ENCODE results near the gene TBC1D22A. TPM values are rescaled to one million over a fixed set of nuclear protein-coding genes. Genes with fewer than 3 reads are reported as not detected.

TBC1D22A gene
- total and polyA plus RNA-seq, 4 experiments from 2014 or later, result 20.6 to 49.2 (median 36.7) TPM

DNA sequence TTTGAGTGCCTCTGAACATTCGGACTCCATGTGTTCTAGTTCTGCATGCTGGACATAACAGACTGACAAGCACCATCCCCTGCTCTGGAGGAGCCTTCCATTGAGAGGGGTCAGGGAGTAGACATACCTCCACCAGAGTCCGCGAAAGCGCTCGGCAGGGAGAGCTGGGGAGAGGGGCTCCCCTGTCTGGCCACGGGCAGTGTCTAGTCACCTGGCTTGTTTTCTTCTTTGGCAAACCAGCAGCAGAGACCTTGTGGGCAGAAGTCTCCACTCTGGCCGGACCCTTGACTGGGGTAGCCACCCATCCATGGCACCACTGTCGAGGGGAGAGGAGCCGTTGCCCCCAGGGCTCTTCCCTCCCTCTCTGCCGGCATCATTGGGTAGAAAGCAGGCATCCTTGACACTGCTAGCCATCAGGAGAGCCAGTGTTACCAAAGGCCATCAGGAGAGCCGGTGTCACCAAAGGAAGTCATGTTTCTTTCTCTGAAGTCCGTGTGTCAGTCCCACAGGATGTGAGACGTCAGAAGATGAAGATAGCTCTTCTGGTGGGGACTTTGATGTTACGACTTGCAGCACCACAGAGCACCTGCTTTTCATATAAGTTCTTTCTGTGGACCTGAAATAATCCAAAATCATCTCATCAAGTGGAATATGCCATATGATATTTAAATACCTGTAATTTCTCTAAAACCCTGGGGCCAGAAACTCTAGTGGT lies 305.6 kb downstream of the TBC1D22A start:
- peak overlapping the region in 3 of 7 donors; percentile 35 to 59 (median 55) for H3K27ac Mint-ChIP-seq
- DNase-seq, result no peak
- POLR2A ChIA-PET (ENCODE audit: partially characterized antibody), result no interaction called here

GRCh38 chr22:47068626-47068996 lies 306.2 kb downstream of the TBC1D22A start:
- peaks cover 12 to 43% (median 24%) of the 10 kb centered on the region in 4 donors for H3K4me1 Mint-ChIP-seq
- no peaks in the 10 kb centered on the region for H3K9me3 ChIP-seq (ENCODE audit: control insufficient read depth in 1 of 2, low read length in 2 of 2)
- no peaks in the 10 kb centered on the region for H3K36me3 ChIP-seq (ENCODE audit: insufficient read depth, low read length)
- CTCF ChIA-PET (ENCODE audit: partially characterized antibody), result no interaction called here
- POLR2A ChIA-PET (ENCODE audit: partially characterized antibody), result no interaction called here
- DNase-seq, result no peak
- H3K9me3 Mint-ChIP-seq, result peaks cover 0 to 11% (median 3%) of the 10 kb centered on the region in 8 donors
- no peak overlapping the region for H3K27ac ChIP-seq (ENCODE audit: low read depth, low read length)
- H3K27me3 ChIP-seq (ENCODE audit: insufficient read depth, low read length), result no peaks in the 10 kb centered on the region
- no peak overlapping the region for H3K4me3 Mint-ChIP-seq
- intact Hi-C loops (cut with micrococcal nuclease), result no loop called here
- H3K4me1 ChIP-seq (ENCODE audit: insufficient read depth, low read length), result peaks cover 12% of the 10 kb centered on the region
- H3K4me3 ChIP-seq (ENCODE audit: low read length in 2 of 2), result no peak overlapping the region
- H3K36me3 Mint-ChIP-seq, result peaks cover 20 to 39% of the 10 kb centered on the region in 2 donors
- H3K27ac Mint-ChIP-seq, result no peak overlapping the region
- H3K27me3 Mint-ChIP-seq, result no peaks in the 10 kb centered on the region

More for the DNA sequence above, 305.6 kb downstream of the TBC1D22A start:
- Histone ChIP-seq H3K36me3 (ENCODE audit: insufficient read depth, low read length) (peaks cover 1% of the 10 kb centered on the region), H3K9me3 (ENCODE audit: control insufficient read depth in 1 of 2, low read length in 2 of 2) (no peaks in the 10 kb centered on the region), H3K4me1 (ENCODE audit: insufficient read depth, low read length) (peaks cover 12% of the 10 kb centered on the region), H3K4me3 (ENCODE audit: low read length in 2 of 2) (no peak overlapping the region), H3K27me3 (ENCODE audit: insufficient read depth, low read length) (no peaks in the 10 kb centered on the region), H3K27ac (ENCODE audit: low read depth, low read length) (no peak overlapping the region)
- H3K4me3 Mint-ChIP-seq, result no peak overlapping the region
- CTCF ChIA-PET (ENCODE audit: partially characterized antibody), result no interaction called here
- peaks cover 0 to 6% (median 1%) of the 10 kb centered on the region in 8 donors for H3K9me3 Mint-ChIP-seq
- H3K36me3 Mint-ChIP-seq, result peaks cover 22 to 37% of the 10 kb centered on the region in 2 donors
- H3K4me1 Mint-ChIP-seq, result peaks cover 12 to 44% (median 24%) of the 10 kb centered on the region in 4 donors
- H3K27me3 Mint-ChIP-seq, result no peaks in the 10 kb centered on the region
- intact Hi-C loops (cut with micrococcal nuclease), result no loop called here

- H3K27ac Mint-ChIP-seq, result peak overlapping the region in 1 of 7 donors; percentile 25
Observed at GRCh38 chr22:47069270-47069669, 306.8 kb downstream of the TBC1D22A start.

GRCh38 chr22:47071078-47071806 lies 308.8 kb downstream of the TBC1D22A start:
- peaks cover 7% of the 10 kb centered on the region for H3K36me3 ChIP-seq (ENCODE audit: insufficient read depth, low read length)
- H3K27ac Mint-ChIP-seq, result no peak overlapping the region
- H3K9me3 ChIP-seq (ENCODE audit: control insufficient read depth in 1 of 2, low read length in 2 of 2), result peaks cover 0 to 13% of the 10 kb centered on the region in 2 donors
- H3K4me3 ChIP-seq (ENCODE audit: low read length in 2 of 2), result no peak overlapping the region
- no peaks in the 10 kb centered on the region for H3K27me3 ChIP-seq (ENCODE audit: insufficient read depth, low read length)
- H3K36me3 Mint-ChIP-seq, result peaks cover 19 to 45% of the 10 kb centered on the region in 2 donors
- no peak overlapping the region for H3K27ac ChIP-seq (ENCODE audit: low read depth, low read length)
- no peak for DNase-seq
- CTCF ChIA-PET (ENCODE audit: partially characterized antibody), result no interaction called here
- H3K9me3 Mint-ChIP-seq, result peaks cover 0 to 33% (median 16%) of the 10 kb centered on the region in 8 donors
- H3K27me3 Mint-ChIP-seq, result no peaks in the 10 kb centered on the region
- peaks cover 11 to 24% (median 14%) of the 10 kb centered on the region in 4 donors for H3K4me1 Mint-ChIP-seq
- H3K4me1 ChIP-seq (ENCODE audit: insufficient read depth, low read length), result peaks cover 12% of the 10 kb centered on the region
- no peak overlapping the region for H3K4me3 Mint-ChIP-seq
- POLR2A ChIA-PET (ENCODE audit: partially characterized antibody), result no interaction called here
- intact Hi-C loops (cut with micrococcal nuclease), result no loop called here

More at GRCh38 chr22:47069270-47069669, 306.8 kb downstream of the TBC1D22A start:
- Mint-ChIP-seq H3K36me3 (peaks cover 22 to 41% of the 10 kb centered on the region in 2 donors), H3K27me3 (no peaks in the 10 kb centered on the region), H3K4me1 (peaks cover 12 to 36% (median 24%) of the 10 kb centered on the region in 4 donors), H3K4me3 (no peak overlapping the region), H3K9me3 (peaks cover 0 to 18% (median 7%) of the 10 kb centered on the region in 8 donors)
- Histone ChIP-seq H3K4me1 (ENCODE audit: insufficient read depth, low read length) (peaks cover 12% of the 10 kb centered on the region), H3K4me3 (ENCODE audit: low read length in 2 of 2) (no peak overlapping the region), H3K27ac (ENCODE audit: low read depth, low read length) (no peak overlapping the region), H3K27me3 (ENCODE audit: insufficient read depth, low read length) (no peaks in the 10 kb centered on the region), H3K9me3 (ENCODE audit: control insufficient read depth in 1 of 2, low read length in 2 of 2) (peaks cover 0 to 1% of the 10 kb centered on the region in 2 donors), H3K36me3 (ENCODE audit: insufficient read depth, low read length) (peaks cover 4% of the 10 kb centered on the region)
- POLR2A ChIA-PET (ENCODE audit: partially characterized antibody), result no interaction called here
- DNase-seq, result no peak
- CTCF ChIA-PET (ENCODE audit: partially characterized antibody), result no interaction called here
- intact Hi-C loops (cut with micrococcal nuclease), result no loop called here

GRCh38 chr22:47071807-47072641 lies 309.6 kb downstream of the TBC1D22A start:
- peaks cover 12% of the 10 kb centered on the region for H3K4me1 ChIP-seq (ENCODE audit: insufficient read depth, low read length)
- H3K27ac ChIP-seq (ENCODE audit: low read depth, low read length), result no peak overlapping the region
- CTCF ChIA-PET (ENCODE audit: partially characterized antibody), result no interaction called here
- no peaks in the 10 kb centered on the region for H3K27me3 Mint-ChIP-seq
- no peak for DNase-seq
- intact Hi-C loops (cut with micrococcal nuclease), result no loop called here
- peaks cover 7% of the 10 kb centered on the region for H3K36me3 ChIP-seq (ENCODE audit: insufficient read depth, low read length)
- H3K36me3 Mint-ChIP-seq, result peaks cover 19 to 51% of the 10 kb centered on the region in 2 donors
- H3K27me3 ChIP-seq (ENCODE audit: insufficient read depth, low read length), result no peaks in the 10 kb centered on the region
- POLR2A ChIA-PET (ENCODE audit: partially characterized antibody), result no interaction called here
- no peak overlapping the region for H3K4me3 Mint-ChIP-seq
- H3K9me3 ChIP-seq (ENCODE audit: control insufficient read depth in 1 of 2, low read length in 2 of 2), result peaks cover 0 to 13% of the 10 kb centered on the region in 2 donors
- H3K4me1 Mint-ChIP-seq, result peaks cover 11 to 17% (median 14%) of the 10 kb centered on the region in 4 donors
- H3K27ac Mint-ChIP-seq, result peak overlapping the region in 1 of 7 donors; percentile 47
- no peak overlapping the region for H3K4me3 ChIP-seq (ENCODE audit: low read length in 2 of 2)
- peaks cover 0 to 38% (median 16%) of the 10 kb centered on the region in 8 donors for H3K9me3 Mint-ChIP-seq

- peaks cover 19 to 55% of the 10 kb centered on the region in 2 donors for H3K36me3 Mint-ChIP-seq
- Histone ChIP-seq H3K4me1 (ENCODE audit: insufficient read depth, low read length) (peaks cover 10% of the 10 kb centered on the region), H3K36me3 (ENCODE audit: insufficient read depth, low read length) (peaks cover 7% of the 10 kb centered on the region), H3K27ac (ENCODE audit: low read depth, low read length) (no peak overlapping the region), H3K27me3 (ENCODE audit: insufficient read depth, low read length) (no peaks in the 10 kb centered on the region), H3K4me3 (ENCODE audit: low read length in 2 of 2) (no peak overlapping the region), H3K9me3 (ENCODE audit: control insufficient read depth in 1 of 2, low read length in 2 of 2) (peaks cover 0 to 13% of the 10 kb centered on the region in 2 donors)
- H3K4me1 Mint-ChIP-seq, result peaks cover 7 to 11% (median 9%) of the 10 kb centered on the region in 4 donors
- H3K27ac Mint-ChIP-seq, result peak overlapping the region in 1 of 7 donors; percentile 47
- DNase-seq, result no peak
- H3K4me3 Mint-ChIP-seq, result no peak overlapping the region
- ChIA-PET POLR2A (ENCODE audit: partially characterized antibody) (no interaction called here), CTCF (ENCODE audit: partially characterized antibody) (no interaction called here)
- no peaks in the 10 kb centered on the region for H3K27me3 Mint-ChIP-seq
- H3K9me3 Mint-ChIP-seq, result peaks cover 0 to 38% (median 16%) of the 10 kb centered on the region in 8 donors
- intact Hi-C loops (cut with micrococcal nuclease), result no loop called here
Observed at GRCh38 chr22:47072642-47072967, 310.2 kb downstream of the TBC1D22A start.

DNA sequence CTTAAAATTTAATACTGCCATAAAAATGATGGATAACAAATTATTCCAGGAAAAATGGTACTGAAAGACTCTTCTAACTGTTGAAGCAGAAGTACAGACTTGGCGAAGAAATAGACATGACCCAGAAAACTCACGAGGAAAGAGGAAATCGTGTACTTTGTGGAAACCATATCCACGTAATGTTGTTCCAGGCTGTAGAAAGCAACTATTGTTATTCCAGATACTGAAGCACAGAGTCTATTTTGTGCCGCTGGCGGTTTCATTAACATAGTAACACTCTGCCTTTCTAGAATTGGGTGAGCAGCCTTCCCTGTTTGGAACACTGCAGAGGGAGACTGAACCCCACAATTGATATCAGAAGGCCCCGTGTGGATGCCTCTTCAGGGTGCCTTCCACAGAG lies 310.6 kb downstream of the TBC1D22A start:
- DNase-seq, result no peak
- Histone ChIP-seq H3K27ac (ENCODE audit: low read depth, low read length) (no peak overlapping the region), H3K36me3 (ENCODE audit: insufficient read depth, low read length) (peaks cover 7% of the 10 kb centered on the region), H3K27me3 (ENCODE audit: insufficient read depth, low read length) (no peaks in the 10 kb centered on the region), H3K9me3 (ENCODE audit: control insufficient read depth in 1 of 2, low read length in 2 of 2) (peaks cover 0 to 13% of the 10 kb centered on the region in 2 donors), H3K4me3 (ENCODE audit: low read length in 2 of 2) (no peak overlapping the region), H3K4me1 (ENCODE audit: insufficient read depth, low read length) (peaks cover 5% of the 10 kb centered on the region)
- Mint-ChIP-seq H3K9me3 (peaks cover 0 to 40% (median 17%) of the 10 kb centered on the region in 8 donors), H3K27ac (no peak overlapping the region), H3K27me3 (no peaks in the 10 kb centered on the region), H3K4me3 (no peak overlapping the region), H3K36me3 (peaks cover 23 to 60% of the 10 kb centered on the region in 2 donors), H3K4me1 (peaks cover 7% of the 10 kb centered on the region in 4 donors)
- intact Hi-C loops (cut with micrococcal nuclease), result no loop called here
- CTCF ChIA-PET (ENCODE audit: partially characterized antibody), result no interaction called here
- POLR2A ChIA-PET (ENCODE audit: partially characterized antibody), result no interaction called here

All from CD4-positive, alpha-beta memory T cell (primary cell).